BLaER1 (cell line): ENCODE results near the gene SUSD4.
"Not testable (repeated sequence)": the region's sequence is repeated elsewhere in the genome, so short reads cannot be mapped to it uniquely, and the experiment has no call there.

Experiments
- H3K27ac ChIP-seq: shearing (Covaris generic); formaldehyde crosslinking; 2 replicates; pipeline ENCODE4 v1.8.1; 2022
- H3K27me3 ChIP-seq: shearing (Covaris generic); formaldehyde crosslinking; 2 replicates; pipeline ENCODE4 v1.8.1; 2022
- H3K36me3 ChIP-seq: shearing (Covaris generic); formaldehyde crosslinking; 2 replicates; pipeline ENCODE4 v1.8.1; 2022
- H3K4me1 ChIP-seq: shearing (Covaris generic); formaldehyde crosslinking; 2 replicates; pipeline ENCODE4 v1.8.1; 2022
- H3K4me2 ChIP-seq: shearing (Covaris generic); formaldehyde crosslinking; 2 replicates; pipeline ENCODE4 v1.8.1; 2022
- H3K4me3 ChIP-seq: shearing (Covaris generic); formaldehyde crosslinking; 2 replicates; pipeline ENCODE4 v1.8.1; 2022
- H3K9ac ChIP-seq: shearing (Covaris generic); formaldehyde crosslinking; 2 replicates; pipeline ENCODE4 v1.8.1; 2022
- H3K9me3 ChIP-seq: shearing (Covaris generic); formaldehyde crosslinking; 2 replicates; pipeline ENCODE4 v1.8.1; 2022
- H4K20me1 ChIP-seq: shearing (Covaris generic); formaldehyde crosslinking; 2 replicates; pipeline ENCODE4 v1.8.1; 2022
- Cebpa-rat ChIP-seq: shearing (Covaris generic); IDR thresholded peaks from 2 replicates; pipeline ENCODE4 v1.8.1; 2022

SUSD4 gene

GRCh38 chr1:223363856-223364684 lies at the start of gene SUSD4:
Gene SUSD4 (minus strand): TSS chr1:223364176. CDS start chr1:223363425, 751 bp downstream.
- H3K9me3 ChIP-seq = no peaks in the 10 kb centered on the region
- peak within 1 kb of the TSS; percentile 60; the same call in 1 of the 2 replicates for H3K9ac ChIP-seq
- H3K27ac ChIP-seq = no peak within 1 kb of the TSS
- no peak for TF ChIP-seq Cebpa-rat
- no peaks in the 10 kb centered on the region for H3K36me3 ChIP-seq
- peak within 1 kb of the TSS; percentile 73 for H3K4me3 ChIP-seq
- H3K4me2 ChIP-seq = peak within 1 kb of the TSS; percentile 98
- H3K4me1 ChIP-seq = peaks cover 10% of the 10 kb centered on the region
- peaks cover 9% of the 10 kb centered on the region; the same call in 1 of the 2 replicates for H4K20me1 ChIP-seq
- peaks cover 22% of the 10 kb centered on the region for H3K27me3 ChIP-seq

- no peak overlapping the region for H3K4me3 ChIP-seq
- H3K36me3 ChIP-seq = no peaks in the 10 kb centered on the region
- no peak overlapping the region for H3K9ac ChIP-seq
- H3K27me3 ChIP-seq = no peaks in the 10 kb centered on the region
- H3K27ac ChIP-seq = no peak overlapping the region
- no peak for TF ChIP-seq Cebpa-rat
- no peaks in the 10 kb centered on the region for H3K9me3 ChIP-seq
- H4K20me1 ChIP-seq = no peaks in the 10 kb centered on the region
- no peak overlapping the region for H3K4me2 ChIP-seq
- H3K4me1 ChIP-seq = no peaks in the 10 kb centered on the region
These were observed 49.2 kb upstream of the SUSD4 start for GRCh38 chr1:223413216-223413615.

- no peak overlapping the region for H3K4me2 ChIP-seq
- no peak overlapping the region for H3K27ac ChIP-seq
- no peaks in the 10 kb centered on the region for H3K4me1 ChIP-seq
- TF ChIP-seq Cebpa-rat = no peak
- no peak overlapping the region for H3K9ac ChIP-seq
- no peaks in the 10 kb centered on the region for H4K20me1 ChIP-seq
- no peak overlapping the region for H3K4me3 ChIP-seq
- H3K9me3 ChIP-seq = no peaks in the 10 kb centered on the region
- H3K27me3 ChIP-seq = no peaks in the 10 kb centered on the region
- no peaks in the 10 kb centered on the region for H3K36me3 ChIP-seq
These were observed 47.7 kb upstream of the SUSD4 start for GRCh38 chr1:223411710-223412109.

- no peak overlapping the region for H3K4me2 ChIP-seq
- H3K4me3 ChIP-seq = no peak overlapping the region
- no peak overlapping the region for H3K27ac ChIP-seq
- no peaks in the 10 kb centered on the region for H3K36me3 ChIP-seq
- H4K20me1 ChIP-seq = no peaks in the 10 kb centered on the region
- no peak for TF ChIP-seq Cebpa-rat
- no peaks in the 10 kb centered on the region for H3K27me3 ChIP-seq
- H3K9ac ChIP-seq = no peak overlapping the region
- H3K9me3 ChIP-seq = no peaks in the 10 kb centered on the region
- no peaks in the 10 kb centered on the region for H3K4me1 ChIP-seq
These were observed 47.3 kb upstream of the SUSD4 start for GRCh38 chr1:223411309-223411708.

GRCh38 chr1:223410036-223410435 lies 46.1 kb upstream of the SUSD4 start:
- H3K27ac ChIP-seq = no peak overlapping the region
- H3K9ac ChIP-seq = no peak overlapping the region
- no peaks in the 10 kb centered on the region for H3K9me3 ChIP-seq
- no peaks in the 10 kb centered on the region for H3K4me1 ChIP-seq
- no peaks in the 10 kb centered on the region for H4K20me1 ChIP-seq
- no peak overlapping the region for H3K4me2 ChIP-seq
- no peak overlapping the region for H3K4me3 ChIP-seq
- TF ChIP-seq Cebpa-rat = no peak
- no peaks in the 10 kb centered on the region for H3K27me3 ChIP-seq
- no peaks in the 10 kb centered on the region for H3K36me3 ChIP-seq

- Histone ChIP-seq H3K9me3 (no peaks in the 10 kb centered on the region), H3K36me3 (no peaks in the 10 kb centered on the region), H3K9ac (no peak overlapping the region), H3K4me1 (no peaks in the 10 kb centered on the region), H3K4me2 (no peak overlapping the region), H3K4me3 (no peak overlapping the region), H3K27ac (no peak overlapping the region), H3K27me3 (no peaks in the 10 kb centered on the region), H4K20me1 (no peaks in the 10 kb centered on the region)
- TF ChIP-seq Cebpa-rat = no peak
These were observed 41.5 kb upstream of the SUSD4 start for GRCh38 chr1:223405507-223405906.

- TF ChIP-seq Cebpa-rat = no peak
- no peaks in the 10 kb centered on the region for H3K9me3 ChIP-seq
- H3K4me1 ChIP-seq = no peaks in the 10 kb centered on the region
- H3K9ac ChIP-seq = no peak overlapping the region
- no peaks in the 10 kb centered on the region for H3K27me3 ChIP-seq
- no peak overlapping the region for H3K27ac ChIP-seq
- no peaks in the 10 kb centered on the region for H3K36me3 ChIP-seq
- no peak overlapping the region for H3K4me3 ChIP-seq
- H4K20me1 ChIP-seq = no peaks in the 10 kb centered on the region
- H3K4me2 ChIP-seq = no peak overlapping the region
These were observed 39.3 kb upstream of the SUSD4 start for GRCh38 chr1:223403184-223403815.

GRCh38 chr1:223402790-223403142 lies 38.8 kb upstream of the SUSD4 start:
- Histone ChIP-seq H4K20me1 (no peaks in the 10 kb centered on the region), H3K9me3 (no peaks in the 10 kb centered on the region), H3K4me3 (no peak overlapping the region), H3K4me1 (no peaks in the 10 kb centered on the region), H3K4me2 (no peak overlapping the region), H3K27me3 (no peaks in the 10 kb centered on the region), H3K9ac (no peak overlapping the region), H3K36me3 (no peaks in the 10 kb centered on the region), H3K27ac (no peak overlapping the region)
- TF ChIP-seq Cebpa-rat = no peak

GRCh38 chr1:223401873-223402789 lies 38.2 kb upstream of the SUSD4 start:
- Histone ChIP-seq H3K9ac (no peak overlapping the region), H3K27me3 (no peaks in the 10 kb centered on the region), H3K9me3 (no peaks in the 10 kb centered on the region), H3K4me2 (no peak overlapping the region), H4K20me1 (no peaks in the 10 kb centered on the region), H3K36me3 (no peaks in the 10 kb centered on the region), H3K4me1 (no peaks in the 10 kb centered on the region), H3K4me3 (no peak overlapping the region), H3K27ac (no peak overlapping the region)
- no peak for TF ChIP-seq Cebpa-rat

GRCh38 chr1:223399393-223399792 lies 35.4 kb upstream of the SUSD4 start:
- H3K9ac ChIP-seq, H3K36me3 ChIP-seq, H3K4me3 ChIP-seq, H3K27me3 ChIP-seq, H3K9me3 ChIP-seq, H3K4me1 ChIP-seq, H3K27ac ChIP-seq, H4K20me1 ChIP-seq, H3K4me2 ChIP-seq: not testable (repeated sequence)
